AG04449 (cell line): ENCODE results near the gene COL15A1.

ENCODE experiments used
- CTCF ChIA-PET: fragments of 350-600 bp; formaldehyde crosslinking; extraction: SDS; loops from one replicate; lab custom pipeline; 2021; ENCODE audit warnings: antibody characterized with exemption; lab: Yijun Ruan, JAX
- POLR2A ChIA-PET: fragments of 400-600, 350-600 bp; formaldehyde crosslinking; extraction: SDS; loops from one replicate; lab custom pipeline; 2020; ENCODE audit warnings: antibody characterized with exemption, inconsistent platforms; lab: Yijun Ruan, JAX
- DNase-seq: peaks from one replicate; pipeline ENCODE4 v3.0.0-alpha.2; 2010; ENCODE audit warnings: low read depth, low spot score
- H3K4me3 ChIP-seq: 2 replicates; pipeline ENCODE4 v1.5.1; 2011; ENCODE audit warnings: low read depth, mild to moderate bottlenecking, control low read depth, low read length
- TF ChIP-seq, protein P1 (sequence below): IDR thresholded peaks from one replicate; pipeline ENCODE4 v1.5.1; 2011; ENCODE audit warnings: mild to moderate bottlenecking, moderate library complexity, low read length, control low read depth, inconsistent platforms; ENCODE audit not compliant: insufficient read depth; ENCODE audit errors: missing control alignments

Gene COL15A1

DNA sequence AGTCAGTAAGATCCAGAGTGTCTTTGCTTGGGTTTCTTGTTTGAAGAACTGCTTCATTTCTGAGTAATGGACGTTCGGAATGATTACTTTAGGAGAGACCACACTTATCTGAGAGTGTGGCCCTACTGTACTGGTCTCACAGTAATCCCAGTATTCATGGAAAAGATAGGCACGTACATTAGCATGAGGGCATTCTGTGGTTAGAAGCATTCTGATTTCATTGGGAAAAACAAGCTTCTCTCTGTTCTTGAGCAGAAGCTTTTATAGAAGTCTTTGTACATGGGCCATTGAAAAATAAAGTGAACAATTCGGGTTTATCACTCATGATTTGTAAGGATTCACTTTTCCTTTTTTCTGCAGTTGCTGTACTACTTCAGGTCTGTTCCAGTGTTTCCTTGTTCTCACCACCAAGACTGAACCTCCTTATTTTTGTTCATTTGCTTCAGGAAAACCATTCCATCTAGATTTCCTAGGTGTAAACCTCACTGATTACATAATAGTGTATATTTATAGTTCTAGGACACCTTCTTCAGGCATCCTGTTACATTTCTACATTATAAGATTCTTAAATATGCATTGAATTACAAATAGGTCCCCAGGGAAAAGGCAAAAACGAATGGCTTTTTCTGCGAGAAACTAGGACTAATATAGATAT is 171.3 kb downstream of the COL15A1 start:
- ChIA-PET POLR2A (no interaction called here), CTCF (interaction anchor here (1.0 to 2.1 kb wide), 3 partner anchors 8 to 140 kb away, joined by 3 to 6 read pairs (median 4); no protein-coding TSS in a partner anchor)

DNA sequence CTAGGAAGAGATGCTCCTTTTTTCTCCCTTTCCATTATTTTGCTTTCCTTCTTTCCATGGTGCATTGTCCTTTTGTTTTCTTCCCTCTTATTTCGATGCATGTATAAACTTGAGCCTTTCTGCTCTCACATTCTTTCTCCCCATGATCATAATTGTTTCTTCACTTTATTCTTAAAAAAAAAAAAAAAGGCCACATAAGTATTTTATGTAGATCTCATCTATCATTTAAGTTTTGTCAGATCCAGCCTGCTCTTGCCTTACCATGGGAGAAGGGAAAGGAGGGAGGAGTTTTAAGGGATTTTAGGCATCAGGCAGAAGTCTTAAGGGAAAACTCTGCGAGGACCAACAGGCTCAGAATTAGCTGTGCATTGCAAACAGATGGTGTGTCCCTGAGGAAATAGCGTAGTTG is 172.3 kb downstream of the COL15A1 start:
- ChIA-PET POLR2A (no interaction called here), CTCF (interaction anchor here (1.5 kb wide), 1 partner anchor 10 kb away, joined by 4 read pairs; no protein-coding TSS in a partner anchor)
- DNase-seq: no peak
- TF ChIP-seq, protein P1, sequence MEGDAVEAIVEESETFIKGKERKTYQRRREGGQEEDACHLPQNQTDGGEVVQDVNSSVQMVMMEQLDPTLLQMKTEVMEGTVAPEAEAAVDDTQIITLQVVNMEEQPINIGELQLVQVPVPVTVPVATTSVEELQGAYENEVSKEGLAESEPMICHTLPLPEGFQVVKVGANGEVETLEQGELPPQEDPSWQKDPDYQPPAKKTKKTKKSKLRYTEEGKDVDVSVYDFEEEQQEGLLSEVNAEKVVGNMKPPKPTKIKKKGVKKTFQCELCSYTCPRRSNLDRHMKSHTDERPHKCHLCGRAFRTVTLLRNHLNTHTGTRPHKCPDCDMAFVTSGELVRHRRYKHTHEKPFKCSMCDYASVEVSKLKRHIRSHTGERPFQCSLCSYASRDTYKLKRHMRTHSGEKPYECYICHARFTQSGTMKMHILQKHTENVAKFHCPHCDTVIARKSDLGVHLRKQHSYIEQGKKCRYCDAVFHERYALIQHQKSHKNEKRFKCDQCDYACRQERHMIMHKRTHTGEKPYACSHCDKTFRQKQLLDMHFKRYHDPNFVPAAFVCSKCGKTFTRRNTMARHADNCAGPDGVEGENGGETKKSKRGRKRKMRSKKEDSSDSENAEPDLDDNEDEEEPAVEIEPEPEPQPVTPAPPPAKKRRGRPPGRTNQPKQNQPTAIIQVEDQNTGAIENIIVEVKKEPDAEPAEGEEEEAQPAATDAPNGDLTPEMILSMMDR: no peak
- no peak overlapping the region for H3K4me3 ChIP-seq

More for the DNA sequence above, 171.3 kb downstream of the COL15A1 start:
- DNase-seq: no peak
- H3K4me3 ChIP-seq: no peak overlapping the region
- TF ChIP-seq, protein P1: no peak

DNA sequence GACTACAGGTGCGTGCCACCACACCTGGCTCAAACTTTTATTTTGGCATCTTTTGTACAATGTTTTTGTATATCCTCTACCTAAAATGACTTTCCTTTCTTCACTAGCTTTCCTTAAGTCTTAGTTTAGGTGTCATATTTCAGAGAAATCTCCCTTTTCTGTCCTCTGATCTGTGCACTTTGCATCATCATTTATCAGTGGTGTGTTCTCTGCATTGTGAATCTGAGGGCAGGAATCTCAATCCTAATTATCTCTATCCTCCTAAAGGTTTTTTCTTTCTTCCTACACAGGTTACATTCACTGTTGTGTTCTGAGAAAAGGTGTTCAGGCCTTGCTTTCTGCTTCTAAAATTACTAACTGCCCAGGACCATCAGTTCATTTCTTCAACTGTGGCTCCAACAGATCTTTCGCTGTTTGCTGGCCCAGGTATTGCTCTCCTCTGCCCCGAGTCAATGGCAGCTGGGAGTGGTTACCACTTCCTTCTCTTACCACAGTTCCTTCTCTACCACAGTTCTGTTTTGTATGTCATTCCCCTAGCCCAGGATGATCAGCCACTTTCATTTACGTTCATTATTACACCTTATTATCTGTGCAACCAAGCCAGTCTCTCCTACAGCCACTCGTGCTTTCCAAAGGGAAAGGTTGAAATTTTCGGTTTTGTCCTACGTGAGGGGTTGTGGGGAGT is 175.2 kb downstream of the COL15A1 start:
- ChIA-PET POLR2A (no interaction called here), CTCF (interaction anchor here (0.7 to 4.4 kb wide), 4 partner anchors 12 to 144 kb away, joined by 4 to 19 read pairs (median 4); no protein-coding TSS in a partner anchor)
- H3K4me3 ChIP-seq: no peak overlapping the region
- TF ChIP-seq, protein P1: no peak
- DNase-seq: no peak

DNA sequence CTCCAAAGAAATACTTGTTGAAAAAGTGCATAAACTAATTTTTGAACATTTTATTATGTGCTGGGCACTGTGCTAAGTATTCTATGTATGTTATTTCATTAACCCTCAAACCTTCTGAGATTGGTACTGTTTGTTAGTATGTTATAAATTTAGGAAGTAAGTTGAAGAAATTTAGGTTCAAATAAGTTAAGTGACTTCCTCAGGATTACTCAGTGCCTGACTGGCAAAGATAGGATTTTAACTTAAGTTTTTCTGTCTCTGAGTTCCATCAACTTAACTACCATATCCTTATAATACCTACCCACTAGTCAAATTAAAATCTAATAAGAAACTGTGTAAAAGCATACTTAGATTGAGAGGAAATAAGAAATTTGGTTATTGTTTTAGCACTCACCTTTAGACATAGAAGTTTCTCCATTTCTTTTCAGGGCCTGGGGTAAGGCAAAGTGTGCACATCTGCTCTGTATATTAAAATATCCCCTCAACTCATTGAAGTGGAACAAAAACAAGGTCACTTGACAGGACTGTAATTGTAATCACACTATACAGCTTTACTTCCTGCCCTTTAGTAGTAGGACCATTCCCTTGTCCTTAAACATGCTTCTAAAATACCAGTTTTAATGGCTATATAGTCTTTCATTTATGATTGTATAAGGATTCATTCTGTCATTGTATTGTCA is 176.4 kb downstream of the COL15A1 start:
- TF ChIP-seq, protein P1: no peak
- H3K4me3 ChIP-seq: no peak overlapping the region
- no peak for DNase-seq
- ChIA-PET POLR2A (no interaction called here), CTCF (interaction anchor here (0.9 to 4.4 kb wide), 3 partner anchors 13 to 119 kb away, joined by 3 to 19 read pairs (median 5); no protein-coding TSS in a partner anchor)
